ENCODE results near the gene PDP2. TPM values are rescaled to one million over a fixed set of nuclear protein-coding genes. Genes with fewer than 3 reads are reported as not detected.
A peak's percentile ranks its signal among the peaks of the same experiment; 100 is the strongest.

The PDP2 gene
- polyA plus RNA-seq, 1 of the 3 experiments (the other 2 are of a cell fraction): 4.7 TPM

DNA sequence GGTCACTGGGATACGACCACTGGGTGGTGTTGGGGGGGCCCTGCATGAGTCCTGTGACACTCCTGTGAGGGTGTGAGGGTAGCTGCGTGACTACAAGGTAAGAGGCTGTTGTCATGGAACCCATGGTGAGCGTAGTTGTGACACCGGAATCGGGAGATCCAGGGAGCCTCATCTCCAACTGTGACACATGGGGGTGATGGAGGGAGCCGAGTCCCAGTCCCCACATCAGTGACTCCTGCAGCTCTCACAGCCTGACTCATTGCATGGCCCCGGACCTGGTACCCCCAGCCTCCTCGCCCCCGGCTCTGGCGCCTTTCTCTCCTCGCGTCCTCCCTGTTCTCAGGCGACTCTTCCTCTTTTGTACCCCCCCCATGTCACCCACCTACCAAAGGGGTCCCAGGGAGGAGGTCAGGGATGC is 24.1 kb downstream of the PDP2 start:
- Histone ChIP-seq H3K4me3 (ENCODE audit: low read depth in 2 of 2, low read length in 1 of 2) (no peak overlapping the region), H3K9ac (no peak overlapping the region), H3K27me3 (ENCODE audit: insufficient read depth) (no peaks in the 10 kb centered on the region), H3K9me3 (no peaks in the 10 kb centered on the region), H3K9me2 (no peaks in the 10 kb centered on the region), H3K36me3 (replicated peaks in 1 of 2; ENCODE audit: control insufficient read depth in 1 of 2, insufficient read depth in 2 of 2, low read length in 1 of 2) (no peaks in the 10 kb centered on the region), H4K20me1 (ENCODE audit: insufficient read depth) (no peaks in the 10 kb centered on the region), H3F3A (replicated peaks; ENCODE audit: insufficient read depth) (no peaks in the 10 kb centered on the region), H3K27ac (ENCODE audit: low read depth in 2 of 2, low read length in 1 of 2) (no peak overlapping the region), H3K4me2 (no peak overlapping the region), H3K4me1 (ENCODE audit: control insufficient read depth in 1 of 2, insufficient read depth in 2 of 2, low read depth in 1 of 2, low read length in 1 of 2) (peaks cover 15 to 16% of the 10 kb centered on the region in 2 experiments), H3K79me2 (ENCODE audit: insufficient read depth) (no peaks in the 10 kb centered on the region), H2AFZ (ENCODE audit: low read depth) (no peak overlapping the region)
- CTCF ChIA-PET: interaction anchor here (0.7 to 4.9 kb wide), 6 partner anchors 8 to 251 kb away, joined by 3 to 41 read pairs (median 4); partner anchors contain the start of gene CES3
- POLR2A ChIA-PET: no interaction called here
- DNase-seq: peak; percentile 14
- TF ChIP-seq FOSL2 (IDR thresholded peaks at IDR 0.05; ENCODE audit: borderline replicate concordance, low read depth) (no peak), ELF1 (IDR thresholded peaks at IDR 0.05) (no peak), TAF1 (IDR thresholded peaks at IDR 0.05; ENCODE audit: borderline replicate concordance, low read depth, low read length) (no peak), RXRA (IDR thresholded peaks at IDR 0.05; ENCODE audit: borderline replicate concordance, low read depth) (no peak), RAD21 (IDR thresholded peaks at IDR 0.05; ENCODE audit: low read length) (no peak), YY1 (IDR thresholded peaks at IDR 0.05; ENCODE audit: low read depth) (no peak), GATA2 (CRISPR knock-in tag; IDR thresholded peaks at IDR 0.05) (no peak)
- TF ChIP-seq, protein P1, sequence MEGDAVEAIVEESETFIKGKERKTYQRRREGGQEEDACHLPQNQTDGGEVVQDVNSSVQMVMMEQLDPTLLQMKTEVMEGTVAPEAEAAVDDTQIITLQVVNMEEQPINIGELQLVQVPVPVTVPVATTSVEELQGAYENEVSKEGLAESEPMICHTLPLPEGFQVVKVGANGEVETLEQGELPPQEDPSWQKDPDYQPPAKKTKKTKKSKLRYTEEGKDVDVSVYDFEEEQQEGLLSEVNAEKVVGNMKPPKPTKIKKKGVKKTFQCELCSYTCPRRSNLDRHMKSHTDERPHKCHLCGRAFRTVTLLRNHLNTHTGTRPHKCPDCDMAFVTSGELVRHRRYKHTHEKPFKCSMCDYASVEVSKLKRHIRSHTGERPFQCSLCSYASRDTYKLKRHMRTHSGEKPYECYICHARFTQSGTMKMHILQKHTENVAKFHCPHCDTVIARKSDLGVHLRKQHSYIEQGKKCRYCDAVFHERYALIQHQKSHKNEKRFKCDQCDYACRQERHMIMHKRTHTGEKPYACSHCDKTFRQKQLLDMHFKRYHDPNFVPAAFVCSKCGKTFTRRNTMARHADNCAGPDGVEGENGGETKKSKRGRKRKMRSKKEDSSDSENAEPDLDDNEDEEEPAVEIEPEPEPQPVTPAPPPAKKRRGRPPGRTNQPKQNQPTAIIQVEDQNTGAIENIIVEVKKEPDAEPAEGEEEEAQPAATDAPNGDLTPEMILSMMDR (IDR thresholded peaks at IDR 0.05): no peak
- WGBS (ENCODE audit: low lambda C conversion rate): 81% methylated on average over 13 of the region's 13 CpGs

- H3F3A ChIP-seq (replicated peaks; ENCODE audit: insufficient read depth): no peaks in the 10 kb centered on the region
- peaks cover 9 to 11% of the 10 kb centered on the region in 2 experiments for H3K4me1 ChIP-seq (ENCODE audit: control insufficient read depth in 1 of 2, insufficient read depth in 2 of 2, low read depth in 1 of 2, low read length in 1 of 2)
- WGBS (ENCODE audit: low lambda C conversion rate): 68% methylated on average over 10 of the region's 16 CpGs
- ChIA-PET CTCF (interaction anchor here (0.7 to 4.9 kb wide), 6 partner anchors 9 to 250 kb away, joined by 3 to 41 read pairs (median 3); partner anchors contain the start of genes CES3 and CIAO2B), POLR2A (no interaction called here)
- no peaks in the 10 kb centered on the region for H4K20me1 ChIP-seq (ENCODE audit: insufficient read depth)
- no peak overlapping the region for H3K27ac ChIP-seq (ENCODE audit: low read depth in 2 of 2, low read length in 1 of 2)
- H3K79me2 ChIP-seq (ENCODE audit: insufficient read depth): no peaks in the 10 kb centered on the region
- no peaks in the 10 kb centered on the region for H3K9me3 ChIP-seq
- H3K4me3 ChIP-seq (ENCODE audit: low read depth in 2 of 2, low read length in 1 of 2): no peak overlapping the region
- no peak overlapping the region for H3K4me2 ChIP-seq
- H2AFZ ChIP-seq (ENCODE audit: low read depth): no peak overlapping the region
- peak; percentile 10 for DNase-seq
- no peaks in the 10 kb centered on the region for H3K36me3 ChIP-seq (replicated peaks in 1 of 2; ENCODE audit: control insufficient read depth in 1 of 2, insufficient read depth in 2 of 2, low read length in 1 of 2)
- H3K9me2 ChIP-seq: no peaks in the 10 kb centered on the region
- no peak overlapping the region for H3K9ac ChIP-seq
- no peaks in the 10 kb centered on the region for H3K27me3 ChIP-seq (ENCODE audit: insufficient read depth)
- TF ChIP-seq CHD2 (IDR thresholded peaks at IDR 0.05; ENCODE audit: low read length, partially characterized antibody): no peak
- TF ChIP-seq NRF1 (IDR thresholded peaks at IDR 0.05; ENCODE audit: low read depth, low read length): no peak
- TF ChIP-seq IRF3 (IDR thresholded peaks at IDR 0.05; ENCODE audit: low read depth, low read length): no peak
- TF ChIP-seq RAD21 (IDR thresholded peaks at IDR 0.05; ENCODE audit: low read length): no peak
- TF ChIP-seq MXI1 (IDR thresholded peaks at IDR 0.05; ENCODE audit: low read depth, low read length): no peak
- no peak for TF ChIP-seq MAX (IDR thresholded peaks at IDR 0.05; ENCODE audit: low read depth)
- TF ChIP-seq MEF2A (IDR thresholded peaks at IDR 0.05; ENCODE audit: borderline replicate concordance, low read depth): no peak
- TF ChIP-seq EP300 (IDR thresholded peaks at IDR 0.05; ENCODE audit: borderline replicate concordance in 1 of 2, low read depth in 1 of 2, low read length in 1 of 2): no peak
- TF ChIP-seq USF1 (IDR thresholded peaks at IDR 0.05; ENCODE audit: borderline replicate concordance, low read depth): no peak
- TF ChIP-seq TCF12 (IDR thresholded peaks at IDR 0.05): no peak
- TF ChIP-seq ELF1 (IDR thresholded peaks at IDR 0.05): no peak
- TF ChIP-seq GATA2 (CRISPR knock-in tag; IDR thresholded peaks at IDR 0.05): no peak
- no peak for TF ChIP-seq NFIC (IDR thresholded peaks at IDR 0.05; ENCODE audit: borderline replicate concordance)
- TF ChIP-seq EZH2phosphoT487 (IDR thresholded peaks at IDR 0.05; ENCODE audit: borderline replicate concordance, low read depth): no peak
- no peak for TF ChIP-seq GABPA (IDR thresholded peaks at IDR 0.05; ENCODE audit: low read depth)
- no peak for TF ChIP-seq FOXM1 (IDR thresholded peaks at IDR 0.05; ENCODE audit: low read depth)
- TF ChIP-seq SIN3A (IDR thresholded peaks at IDR 0.05; ENCODE audit: borderline replicate concordance, low read depth, low read length): no peak
- TF ChIP-seq TAF1 (IDR thresholded peaks at IDR 0.05; ENCODE audit: borderline replicate concordance, low read depth, low read length): no peak
Observed at GRCh38 chr16:66904846-66905632, 24.7 kb downstream of the PDP2 start.
